AG04450 (cell line): ENCODE data around the gene CCDC71. TPM values are rescaled to one million over a fixed set of nuclear protein-coding genes. Genes with fewer than 3 reads are reported as not detected.

Experiments
- CTCF ChIA-PET: fragments of 300-600, 350-600 bp; formaldehyde crosslinking; extraction: SDS; loops from one replicate; lab custom pipeline; 2022; ENCODE audit warnings: antibody characterized with exemption, inconsistent platforms; lab: Charles Lee
- POLR2A ChIA-PET: fragments of 350-600 bp; formaldehyde crosslinking; extraction: SDS; loops from one replicate; lab custom pipeline; 2021; ENCODE audit warnings: antibody characterized with exemption, inconsistent platforms; lab: Yijun Ruan, JAX
- DNase-seq: peaks from one replicate; pipeline ENCODE4 v3.0.0-alpha.2; 2011; ENCODE audit warnings: low read depth, low spot score
- H3K27ac ChIP-seq: one replicate; pipeline ENCODE4 v1.5.1; 2012; ENCODE audit warnings: low read depth, low read length, control low read depth
- H3K27me3 ChIP-seq: one replicate; pipeline ENCODE4 v1.6.0; 2012; ENCODE audit warnings: low read length; ENCODE audit not compliant: control insufficient read depth, insufficient read depth
- H3K4me3 ChIP-seq: 2 replicates; pipeline ENCODE4 v1.5.1; 2011; ENCODE audit warnings: mild to moderate bottlenecking, low read depth, low read length, control low read depth
- H3K9me3 ChIP-seq: 2 replicates; pipeline ENCODE4 v1.5.1; 2012; ENCODE audit warnings: low read length; ENCODE audit not compliant: control insufficient read depth, insufficient read depth
- polyA plus RNA-seq: library from polyadenylated mRNA; depleted of rRNA; stranded (reverse); fragments of >200 nt; gene quantifications from 2 replicates; pipeline ENCODE4 v1.2.3, GENCODE V29; 2011
- TF ChIP-seq, protein P1 (sequence below): IDR thresholded peaks from 2 replicates; pipeline ENCODE4 v1.5.1; 2011; ENCODE audit warnings: low read depth, low read length, control low read depth, inconsistent platforms

CCDC71 gene
- polyA plus RNA-seq, 1 experiment: 19.6 TPM

DNA sequence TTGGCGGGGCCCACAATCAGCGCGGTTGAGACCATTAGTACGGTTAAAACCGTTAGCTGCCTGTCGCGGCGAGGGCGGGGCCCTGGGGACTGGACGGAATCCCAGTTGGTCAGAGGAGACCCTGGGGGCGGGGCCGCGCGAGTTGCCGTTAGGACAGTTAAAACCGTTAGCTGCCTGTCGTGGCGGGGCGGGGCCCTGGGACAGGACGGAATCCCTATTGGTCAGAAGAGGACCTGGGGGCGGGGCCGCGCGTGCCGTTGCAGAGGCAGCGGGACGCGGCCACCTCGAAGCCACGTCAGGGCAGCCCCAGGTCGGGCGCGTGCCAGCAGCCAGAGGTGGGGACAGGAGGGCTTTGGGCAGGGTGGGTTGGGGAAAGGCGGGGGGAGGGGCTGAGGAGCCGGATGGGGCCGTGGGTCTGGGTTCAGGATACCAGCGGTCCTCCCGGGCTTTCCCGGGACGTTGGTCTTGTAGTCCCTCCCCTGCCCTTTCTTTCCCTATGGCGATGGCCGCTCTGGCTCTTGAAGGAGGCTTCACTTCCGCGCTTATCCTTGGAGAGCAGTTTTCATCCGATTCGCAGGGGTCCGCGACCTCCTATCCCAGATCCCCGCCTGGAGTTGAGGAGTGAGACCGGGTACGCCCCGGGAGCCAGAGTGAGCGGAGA is 33.2 kb upstream of the CCDC71 start:
- Histone ChIP-seq H3K27ac (peak overlapping the region; percentile 70), H3K27me3 (no peaks in the 10 kb centered on the region), H3K9me3 (peaks cover 17% of the 10 kb centered on the region; the same call in 1 of the 2 replicates), H3K4me3 (peak overlapping the region; percentile 56)
- POLR2A ChIA-PET: interaction anchor here (0.6 kb wide), 2 partner anchors 68 to 718 kb away, joined by 3 read pairs; no protein-coding TSS in a partner anchor
- CTCF ChIA-PET: no interaction called here
- TF ChIP-seq, protein P1, sequence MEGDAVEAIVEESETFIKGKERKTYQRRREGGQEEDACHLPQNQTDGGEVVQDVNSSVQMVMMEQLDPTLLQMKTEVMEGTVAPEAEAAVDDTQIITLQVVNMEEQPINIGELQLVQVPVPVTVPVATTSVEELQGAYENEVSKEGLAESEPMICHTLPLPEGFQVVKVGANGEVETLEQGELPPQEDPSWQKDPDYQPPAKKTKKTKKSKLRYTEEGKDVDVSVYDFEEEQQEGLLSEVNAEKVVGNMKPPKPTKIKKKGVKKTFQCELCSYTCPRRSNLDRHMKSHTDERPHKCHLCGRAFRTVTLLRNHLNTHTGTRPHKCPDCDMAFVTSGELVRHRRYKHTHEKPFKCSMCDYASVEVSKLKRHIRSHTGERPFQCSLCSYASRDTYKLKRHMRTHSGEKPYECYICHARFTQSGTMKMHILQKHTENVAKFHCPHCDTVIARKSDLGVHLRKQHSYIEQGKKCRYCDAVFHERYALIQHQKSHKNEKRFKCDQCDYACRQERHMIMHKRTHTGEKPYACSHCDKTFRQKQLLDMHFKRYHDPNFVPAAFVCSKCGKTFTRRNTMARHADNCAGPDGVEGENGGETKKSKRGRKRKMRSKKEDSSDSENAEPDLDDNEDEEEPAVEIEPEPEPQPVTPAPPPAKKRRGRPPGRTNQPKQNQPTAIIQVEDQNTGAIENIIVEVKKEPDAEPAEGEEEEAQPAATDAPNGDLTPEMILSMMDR: no peak
- peak; percentile 30 for DNase-seq

DNA sequence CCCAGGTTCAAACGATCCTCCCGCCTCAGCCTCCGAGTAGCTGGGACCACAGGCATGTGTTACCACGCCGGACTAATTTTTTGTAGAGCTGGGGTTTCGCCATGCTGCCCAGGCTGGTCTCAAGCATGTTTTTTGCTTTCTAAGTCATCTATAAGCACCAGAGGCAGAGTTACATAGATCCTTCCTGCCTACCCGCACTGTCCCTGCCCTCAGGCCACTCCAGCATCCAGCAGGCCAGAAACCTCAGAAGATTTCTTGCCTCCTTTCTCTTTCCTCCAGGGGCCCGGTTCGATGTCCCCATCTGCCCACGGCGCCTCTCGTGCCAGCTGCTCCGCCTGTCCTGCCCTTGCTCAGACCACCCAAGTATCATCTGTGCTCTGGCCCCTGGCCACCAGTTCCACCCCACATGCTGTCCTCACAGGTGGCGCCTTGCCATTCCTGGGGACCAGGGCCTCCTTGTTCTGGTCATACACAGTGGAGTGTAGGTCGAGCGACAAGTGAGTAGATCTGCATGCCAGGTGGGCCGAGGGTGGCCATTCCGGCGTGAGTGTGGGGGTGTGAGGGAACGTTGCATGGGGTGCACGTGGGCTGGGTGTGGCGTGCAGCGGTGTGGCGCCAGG is 32.6 kb upstream of the CCDC71 start:
- no peak for DNase-seq
- TF ChIP-seq, protein P1: no peak
- Histone ChIP-seq H3K4me3 (peak overlapping the region; percentile 39), H3K27ac (no peak overlapping the region), H3K9me3 (peaks cover 17% of the 10 kb centered on the region; the same call in 1 of the 2 replicates), H3K27me3 (no peaks in the 10 kb centered on the region)
- POLR2A ChIA-PET: interaction anchor here (0.6 kb wide), 2 partner anchors 67 to 718 kb away, joined by 3 read pairs; no protein-coding TSS in a partner anchor
- CTCF ChIA-PET: no interaction called here

DNA sequence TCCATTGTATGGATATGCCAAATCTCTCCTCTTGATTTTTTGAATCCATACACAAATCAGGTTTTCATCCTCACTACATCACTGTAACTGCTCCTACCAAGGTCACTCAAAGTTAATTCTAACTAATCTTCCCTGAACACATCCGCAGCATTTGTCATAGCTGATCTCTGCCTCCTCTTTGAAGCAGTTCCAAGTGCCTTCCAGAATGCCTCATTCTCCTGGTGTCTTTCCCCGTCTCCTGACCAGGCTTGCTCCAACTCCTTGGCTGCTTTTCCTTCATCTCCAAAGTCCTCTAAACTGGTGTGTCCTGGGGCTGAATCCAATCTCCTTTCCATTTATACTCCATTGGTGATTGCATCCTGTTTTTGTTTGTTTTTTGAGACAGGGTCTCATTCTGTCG is 32.0 kb upstream of the CCDC71 start:
- H3K27me3 ChIP-seq: no peaks in the 10 kb centered on the region
- DNase-seq: no peak
- H3K27ac ChIP-seq: no peak overlapping the region
- ChIA-PET POLR2A (no interaction called here), CTCF (no interaction called here)
- no peak overlapping the region for H3K4me3 ChIP-seq
- TF ChIP-seq, protein P1: no peak
- peaks cover 17% of the 10 kb centered on the region; the same call in 1 of the 2 replicates for H3K9me3 ChIP-seq

DNA sequence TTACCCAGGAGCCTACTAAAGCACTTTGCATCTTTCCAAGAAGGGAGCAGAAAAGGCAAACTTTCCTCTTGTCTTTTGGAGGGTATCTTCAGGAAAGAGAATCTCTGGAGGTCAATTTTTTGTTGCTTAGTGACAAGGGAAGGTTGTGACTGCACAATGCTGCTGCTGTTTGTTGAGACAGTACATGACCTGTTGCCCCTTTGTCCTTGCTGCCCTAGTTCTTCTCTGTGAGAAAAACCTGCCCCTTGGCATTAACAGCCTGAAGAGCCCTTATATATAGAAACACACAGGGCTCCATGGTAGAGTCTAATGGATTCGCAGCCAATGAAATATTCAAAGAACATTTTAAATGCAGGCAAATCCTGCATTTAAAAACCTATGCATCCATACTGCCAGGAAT is 25.6 kb upstream of the CCDC71 start:
- no peak overlapping the region for H3K27ac ChIP-seq
- H3K27me3 ChIP-seq: peaks cover 3% of the 10 kb centered on the region
- no peak for DNase-seq
- ChIA-PET POLR2A (no interaction called here), CTCF (no interaction called here)
- no peak overlapping the region for H3K4me3 ChIP-seq
- no peaks in the 10 kb centered on the region for H3K9me3 ChIP-seq
- TF ChIP-seq, protein P1: no peak

DNA sequence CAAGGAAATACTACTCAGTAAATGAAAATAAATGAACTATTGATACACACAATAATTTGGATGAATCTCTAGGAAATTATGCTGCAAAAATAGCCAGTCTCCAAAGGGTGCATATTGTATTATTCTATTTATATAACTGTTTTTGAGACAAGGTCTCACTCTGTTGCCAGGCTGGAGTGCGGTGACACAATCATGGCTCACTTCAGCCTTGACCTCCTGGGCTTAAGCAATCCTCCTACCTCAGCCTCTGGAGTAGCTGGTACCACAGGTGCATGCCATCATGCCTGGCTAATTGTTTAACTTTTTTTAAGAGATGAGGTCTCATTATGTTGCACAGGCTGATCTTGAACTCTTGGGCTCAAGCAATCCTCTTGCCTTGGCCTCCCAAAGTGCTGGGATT is 17.7 kb upstream of the CCDC71 start:
- peaks cover 3% of the 10 kb centered on the region for H3K27me3 ChIP-seq
- ChIA-PET CTCF (no interaction called here), POLR2A (no interaction called here)
- no peak for DNase-seq
- peaks cover 5% of the 10 kb centered on the region; the same call in 1 of the 2 replicates for H3K9me3 ChIP-seq
- no peak overlapping the region for H3K27ac ChIP-seq
- no peak overlapping the region for H3K4me3 ChIP-seq
- TF ChIP-seq, protein P1: no peak
